GM15510 (cell line): ENCODE results near the gene ARL5A.

ENCODE experiments used
- POLR2A ChIP-seq: IDR thresholded peaks from 3 replicates; pipeline ENCODE4 v1.6.1; 2011; ENCODE audit warnings: borderline replicate concordance; ENCODE audit not compliant: insufficient read length; ENCODE audit errors: extremely low read depth

The ARL5A gene

DNA sequence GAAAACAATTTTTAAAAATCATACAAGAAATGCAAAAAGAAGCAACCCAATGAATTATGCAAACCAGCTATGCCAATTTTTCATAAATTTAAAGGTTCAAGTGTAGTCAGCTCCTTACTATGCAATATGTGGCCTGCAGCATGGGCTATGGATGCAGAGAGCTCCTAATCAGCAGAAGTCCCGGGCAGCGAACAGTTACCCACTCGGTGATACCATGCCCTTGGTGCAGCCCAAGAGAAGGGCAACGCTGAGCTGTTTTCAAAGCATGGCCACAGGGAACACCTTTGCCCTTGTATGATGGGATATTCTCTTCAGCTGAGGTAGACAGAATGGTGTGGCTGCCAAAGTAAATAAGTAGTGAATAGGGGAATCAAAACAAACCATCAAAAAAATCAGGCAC lies 17.3 kb upstream of the ARL5A start:
- no peak for TF ChIP-seq POLR2A

- TF ChIP-seq POLR2A = no peak
Observed at GRCh38 chr2:151844211-151844896, 16.1 kb upstream of the ARL5A start.

- TF ChIP-seq POLR2A = no peak
Observed at GRCh38 chr2:151843691-151844061, 15.5 kb upstream of the ARL5A start.

DNA sequence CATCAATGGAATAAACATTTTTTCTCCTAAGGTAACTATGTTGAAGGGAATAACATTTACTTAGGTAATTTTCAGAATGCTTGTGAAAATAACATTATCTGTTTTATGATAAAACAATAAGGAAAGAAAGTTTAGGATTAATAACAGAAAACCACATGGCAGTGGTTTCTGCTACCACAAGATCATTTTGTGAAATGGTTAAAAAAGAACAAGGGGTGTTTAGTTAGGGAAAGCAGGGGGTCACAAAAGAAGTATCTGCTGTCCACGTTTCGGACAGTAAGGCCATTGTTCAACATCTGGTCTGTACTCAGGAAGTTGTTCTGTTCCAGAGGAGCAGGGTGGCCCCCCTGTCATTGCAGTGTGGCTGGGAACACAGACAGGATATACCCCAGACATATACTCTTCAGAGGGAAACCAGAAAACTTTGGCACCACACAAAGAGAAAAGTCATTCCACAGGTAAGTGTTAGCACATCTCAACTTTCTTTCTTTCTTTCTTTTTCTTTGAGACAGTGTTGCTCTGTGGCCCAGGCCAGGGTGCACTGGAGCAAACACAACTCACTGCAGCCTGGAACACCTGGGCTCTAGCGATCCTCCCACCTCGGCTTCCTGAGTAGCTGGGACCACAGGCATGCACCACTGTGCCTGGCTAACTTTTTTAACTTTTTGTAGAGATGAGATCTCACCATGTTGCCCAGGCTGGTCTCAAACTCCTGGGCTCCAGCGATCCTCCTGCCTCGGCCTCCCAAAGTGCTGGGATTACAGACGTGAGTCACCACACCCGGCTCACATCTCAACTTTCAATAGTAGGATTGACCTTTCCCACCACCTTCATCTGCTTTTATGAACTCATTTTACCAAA lies 14.8 kb upstream of the ARL5A start:
- TF ChIP-seq POLR2A = no peak

DNA sequence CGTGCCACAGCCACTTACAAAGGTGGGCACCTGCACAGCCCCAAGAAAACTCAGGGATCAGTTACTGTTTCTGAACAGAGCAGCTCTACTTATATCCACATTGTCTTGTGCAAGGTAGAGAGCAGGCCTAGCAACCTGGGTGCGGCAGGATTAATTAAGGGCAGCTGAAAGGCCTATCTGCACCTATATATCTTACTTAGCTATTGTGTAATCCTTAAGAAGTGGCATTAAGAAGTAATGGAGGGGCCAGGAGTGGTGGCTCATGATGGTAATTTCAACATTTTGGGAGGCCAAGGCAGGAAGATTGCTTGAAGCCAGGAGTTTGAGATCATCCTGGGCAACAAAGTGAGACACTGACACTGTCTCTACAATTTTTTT lies 12.8 kb upstream of the ARL5A start:
- TF ChIP-seq POLR2A = no peak

DNA sequence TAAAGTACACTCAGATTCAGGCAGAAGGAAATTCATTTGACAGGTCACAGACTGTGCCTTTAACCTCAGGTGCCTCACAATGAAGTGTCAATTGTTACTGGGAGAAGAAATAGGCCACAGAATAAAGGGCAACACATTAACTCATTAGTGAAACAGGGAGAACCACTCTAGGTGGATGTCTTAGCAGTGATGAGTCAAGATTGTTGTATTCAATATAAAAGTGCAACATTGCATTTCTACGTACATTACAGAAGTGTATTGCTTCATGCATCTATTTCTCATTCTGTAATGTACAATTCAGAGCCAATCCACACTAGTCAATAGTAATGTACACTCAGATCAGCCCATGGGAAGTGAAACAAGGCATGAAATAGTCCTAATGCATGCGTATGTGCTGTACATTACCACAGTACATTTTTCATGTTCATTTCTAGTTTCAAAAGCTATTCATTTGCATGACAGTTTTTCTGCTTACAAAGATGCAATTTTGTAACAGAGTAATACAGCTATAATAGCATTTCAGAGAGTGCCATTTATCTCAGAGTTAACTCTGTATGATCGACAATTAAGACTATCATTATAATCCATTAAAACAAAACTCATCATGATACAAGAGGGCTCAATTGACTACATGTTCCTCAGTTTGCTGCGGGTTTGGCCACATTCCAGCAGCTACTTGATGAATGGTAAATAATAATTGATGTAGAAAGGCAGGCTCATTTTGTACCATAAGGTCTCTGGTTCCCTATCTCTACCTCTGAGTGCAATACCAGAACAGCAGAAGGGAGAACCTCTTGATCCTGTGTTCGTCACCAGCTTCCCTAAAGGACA lies 12.2 kb upstream of the ARL5A start:
- TF ChIP-seq POLR2A = no peak

- no peak for TF ChIP-seq POLR2A
Observed at GRCh38 chr2:151837926-151838325, 9.7 kb upstream of the ARL5A start.

- TF ChIP-seq POLR2A = no peak
Observed at GRCh38 chr2:151833984-151834383, 5.8 kb upstream of the ARL5A start.

DNA sequence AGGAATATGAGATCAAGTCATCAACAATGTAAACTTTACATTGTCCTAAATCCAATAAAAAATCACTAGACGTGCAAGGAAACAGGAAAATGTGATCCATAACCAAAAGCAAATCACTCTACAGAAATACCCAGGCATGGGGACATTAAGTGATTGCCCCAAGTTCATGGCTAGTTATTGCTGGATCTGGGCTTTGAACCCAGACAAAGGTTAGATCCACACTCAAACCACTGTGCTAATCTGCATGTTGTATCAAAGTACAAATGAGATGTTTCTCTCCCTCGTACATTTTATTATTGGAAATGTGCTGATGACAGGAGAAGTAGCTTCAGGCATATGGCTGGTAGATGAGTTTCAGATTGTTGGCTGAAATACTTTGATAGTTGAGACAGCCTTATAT lies 2.7 kb upstream of the ARL5A start:
- no peak for TF ChIP-seq POLR2A

DNA sequence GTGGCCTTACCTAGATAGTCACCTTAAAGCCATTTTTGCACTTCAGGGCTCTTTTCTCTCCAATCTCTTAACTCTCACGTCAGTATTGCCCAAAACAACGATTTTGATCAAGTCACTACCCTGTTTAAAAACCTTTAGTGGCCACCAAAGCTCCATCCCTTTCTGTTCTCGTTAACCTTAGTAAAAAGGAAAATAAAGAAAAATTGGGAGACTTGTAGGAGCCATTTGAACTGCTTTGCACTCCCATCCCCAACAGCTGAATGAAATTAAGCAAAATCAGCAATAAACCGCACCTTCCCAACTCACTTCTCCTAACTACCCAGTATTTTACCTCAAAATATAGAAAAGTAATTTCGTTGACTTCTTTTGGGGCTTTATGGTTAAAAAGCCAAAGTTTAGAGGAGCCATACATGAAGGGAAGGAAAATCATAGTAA lies 686 bp upstream of the ARL5A start:
- TF ChIP-seq POLR2A = no peak

DNA sequence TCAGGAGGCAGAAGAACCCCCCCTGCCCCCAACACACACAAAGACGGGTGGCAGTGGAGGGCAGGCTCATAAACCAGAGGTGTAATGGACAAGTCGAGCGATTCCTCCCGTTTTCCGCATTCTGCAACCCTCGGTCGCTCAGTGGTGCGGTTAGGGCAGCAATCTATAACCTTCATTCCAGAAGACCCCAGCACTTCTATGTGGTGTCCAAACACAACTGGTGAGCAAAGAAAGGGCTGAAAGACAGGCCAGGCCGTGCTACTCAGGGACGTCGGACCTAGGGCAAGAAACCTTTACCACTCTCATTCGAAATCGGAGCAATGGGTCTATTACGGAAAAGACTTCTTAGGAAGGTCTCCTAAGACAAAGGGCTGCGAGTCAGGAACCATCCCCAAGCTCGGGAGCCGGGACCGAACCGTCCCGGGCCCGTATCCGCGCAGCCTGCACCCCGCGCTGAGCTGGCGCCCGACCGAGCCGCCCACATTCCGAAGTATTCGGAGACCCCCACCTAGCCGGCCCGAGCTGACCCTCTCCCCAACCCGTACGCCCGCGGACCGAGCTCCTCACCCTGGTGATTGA lies 568 bp downstream of the ARL5A start:
- TF ChIP-seq POLR2A = no peak

- no peak for TF ChIP-seq POLR2A
Observed at GRCh38 chr2:151826737-151827157, 1.5 kb downstream of the ARL5A start.

DNA sequence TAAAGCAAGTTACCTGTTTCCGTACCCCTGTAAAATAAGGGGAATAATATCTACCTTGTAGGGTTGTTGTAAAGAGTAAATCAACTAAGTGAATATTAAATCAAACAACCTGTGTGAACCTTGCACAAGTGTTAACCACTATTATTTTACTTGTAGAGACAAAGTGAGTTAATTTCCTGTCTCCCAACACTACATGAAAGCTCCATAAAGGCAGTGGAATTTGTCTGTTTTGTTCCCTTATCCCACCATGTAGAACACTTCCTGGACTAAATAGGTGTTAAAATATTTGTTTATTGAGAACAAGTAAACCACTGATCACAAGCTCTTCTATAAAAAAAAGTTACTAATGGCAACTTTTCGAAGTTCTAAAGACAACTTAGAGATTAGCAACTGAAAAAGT lies 3.3 kb downstream of the ARL5A start:
- no peak for TF ChIP-seq POLR2A

- TF ChIP-seq POLR2A = no peak
Observed at GRCh38 chr2:151823651-151824050, 4.6 kb downstream of the ARL5A start.

DNA sequence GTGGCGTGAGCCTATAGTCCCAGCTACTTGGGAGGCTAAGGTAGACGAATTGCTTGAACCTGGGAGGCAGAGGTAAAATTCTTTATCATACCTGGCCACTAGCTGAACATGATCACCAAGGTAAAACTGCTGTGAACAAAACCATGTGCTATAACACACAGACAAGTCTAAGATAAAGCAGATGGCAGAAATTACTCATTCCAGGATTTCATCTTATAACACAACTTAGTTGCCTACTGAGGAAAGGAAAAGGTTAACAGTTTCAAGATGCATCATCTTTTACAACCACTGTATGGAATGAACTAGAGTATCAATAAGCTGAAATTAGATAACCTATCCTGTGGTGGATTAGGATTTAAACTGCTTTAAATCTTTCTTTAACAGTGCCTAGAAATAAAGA lies 8.3 kb downstream of the ARL5A start:
- TF ChIP-seq POLR2A = no peak
